Muscle layer of duodenum (tissue), 2 donors: Measurements from ENCODE around the gene LILRA6.
A peak's percentile ranks its signal among the peaks of the same experiment; 100 is the strongest.
"Not testable (repeated sequence)": the region's sequence is repeated elsewhere in the genome, so short reads cannot be mapped to it uniquely, and the experiment has no call there.

ENCODE experiments used
- H3K27ac ChIP-seq: one replicate; pipeline ENCODE4 v1.7.0; 2013; ENCODE audit warnings: mild to moderate bottlenecking, low read length
- H3K27me3 ChIP-seq: one replicate; pipeline ENCODE4 v1.7.0; 2013; ENCODE audit warnings: low read depth, mild to moderate bottlenecking, control low read depth, low read length
- H3K36me3 ChIP-seq, 2 donors: one replicate each; pipeline ENCODE4 v1.7.0; 2013; ENCODE audit warnings: low read length in 2 of 2, control low read depth in 1 of 2, mild to moderate bottlenecking in 1 of 2; ENCODE audit not compliant: insufficient read depth in 2 of 2, control insufficient read depth in 1 of 2
- H3K4me1 ChIP-seq, 2 donors: one replicate each; pipeline ENCODE4 v1.7.0; 2013; ENCODE audit warnings: low read length in 2 of 2, mild to moderate bottlenecking in 2 of 2, control low read depth in 1 of 2, moderate library complexity in 1 of 2; ENCODE audit not compliant: insufficient read depth in 2 of 2, control insufficient read depth in 1 of 2
- H3K4me3 ChIP-seq, 2 donors: one replicate each; pipeline ENCODE4 v1.7.0; 2013; ENCODE audit warnings: low read length in 2 of 2, low read depth in 1 of 2, mild to moderate bottlenecking in 1 of 2
- H3K9me3 ChIP-seq, 2 donors: one replicate each; pipeline ENCODE4 v1.7.0; 2013; ENCODE audit warnings: low read length in 2 of 2, control low read depth in 1 of 2, mild to moderate bottlenecking in 1 of 2; ENCODE audit not compliant: control insufficient read depth in 1 of 2
- donor health status: healthy.

Gene LILRA6

DNA sequence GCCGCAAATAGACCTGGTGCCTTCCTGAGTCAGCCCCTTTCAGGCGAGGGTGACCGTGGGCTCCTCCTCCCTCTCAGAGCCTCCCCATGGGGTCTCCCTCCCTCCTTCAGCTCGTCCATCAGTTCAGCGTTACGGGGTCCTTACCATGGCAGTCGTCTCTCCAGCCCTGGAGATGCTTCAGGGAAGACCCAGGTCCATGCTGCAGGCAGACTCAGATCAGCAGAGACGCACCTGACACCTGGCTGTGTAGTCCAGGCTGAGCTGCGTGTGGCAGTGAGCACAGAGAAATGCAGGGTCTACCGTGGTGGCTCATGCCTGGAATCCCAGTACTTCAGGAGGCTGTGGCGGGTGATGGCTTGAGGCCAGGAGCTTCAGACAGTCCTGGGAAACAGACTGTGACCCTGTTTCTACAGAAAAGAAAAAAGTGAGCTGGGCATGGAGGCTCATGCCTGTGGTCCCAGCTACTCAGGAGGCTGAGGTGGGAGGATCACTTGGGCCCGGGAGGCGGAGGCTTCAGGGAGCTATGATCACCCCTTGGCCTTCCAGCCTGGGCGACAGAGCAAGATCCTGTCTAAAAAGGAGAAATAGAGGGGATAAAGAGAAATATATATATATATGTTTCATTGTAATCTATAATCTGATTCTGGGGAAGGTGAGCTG lies 19.2 kb downstream of the LILRA6 start:
- H3K9me3 ChIP-seq, H3K4me3 ChIP-seq, H3K36me3 ChIP-seq, H3K4me1 ChIP-seq, H3K27me3 ChIP-seq, H3K27ac ChIP-seq: not testable (repeated sequence)

DNA sequence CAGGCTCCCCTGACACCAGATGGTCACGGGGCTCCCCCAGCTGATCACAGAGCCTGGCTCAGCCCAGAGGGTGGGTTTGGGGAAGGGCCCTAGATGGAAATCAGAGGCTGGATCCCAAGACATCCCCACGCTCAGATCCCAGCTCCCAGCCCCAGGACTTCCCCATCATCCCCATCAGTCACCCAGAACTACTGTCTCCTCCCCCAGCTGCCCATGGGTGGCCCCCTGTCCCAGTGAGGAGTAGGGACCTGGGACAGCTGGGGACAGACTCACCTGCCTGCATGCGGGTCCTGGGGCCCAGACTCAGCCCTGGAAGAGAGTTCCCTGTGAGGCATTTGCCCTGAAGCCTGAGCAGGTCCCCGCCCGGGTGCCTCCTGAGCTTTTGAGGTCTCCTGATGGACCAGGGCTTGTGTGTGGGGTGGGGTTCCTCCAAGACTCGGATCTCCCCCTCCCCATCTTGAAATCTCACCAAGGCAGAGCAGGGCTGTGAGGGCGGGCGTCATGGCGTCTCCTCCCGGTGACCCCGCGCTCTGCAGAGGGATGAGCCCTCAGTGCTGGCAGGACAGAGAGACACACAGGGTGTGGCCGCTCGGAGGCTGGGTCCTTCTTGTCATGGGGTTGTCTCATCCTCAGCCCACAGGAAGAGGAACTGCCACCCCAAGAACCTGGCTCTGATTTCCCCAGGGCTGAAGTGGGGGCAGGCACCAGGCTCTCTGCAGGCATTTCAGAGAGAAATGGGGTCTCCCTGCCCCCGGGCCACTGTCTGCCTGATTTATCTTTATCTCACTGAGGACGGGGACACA lies 19.9 kb downstream of the LILRA6 start, which contains the start of gene LILRB3:
Gene LILRB3 (minus strand): TSS at position 534 of the 803 bp plus-strand sequence. CDS start 31 bp downstream, at position 503.
- not testable (repeated sequence) for H3K27me3 ChIP-seq, H3K27ac ChIP-seq, H3K4me1 ChIP-seq, H3K36me3 ChIP-seq, H3K9me3 ChIP-seq
- peak within 1 kb of the TSS in 1 of 2 donors; percentile 33 for H3K4me3 ChIP-seq

DNA sequence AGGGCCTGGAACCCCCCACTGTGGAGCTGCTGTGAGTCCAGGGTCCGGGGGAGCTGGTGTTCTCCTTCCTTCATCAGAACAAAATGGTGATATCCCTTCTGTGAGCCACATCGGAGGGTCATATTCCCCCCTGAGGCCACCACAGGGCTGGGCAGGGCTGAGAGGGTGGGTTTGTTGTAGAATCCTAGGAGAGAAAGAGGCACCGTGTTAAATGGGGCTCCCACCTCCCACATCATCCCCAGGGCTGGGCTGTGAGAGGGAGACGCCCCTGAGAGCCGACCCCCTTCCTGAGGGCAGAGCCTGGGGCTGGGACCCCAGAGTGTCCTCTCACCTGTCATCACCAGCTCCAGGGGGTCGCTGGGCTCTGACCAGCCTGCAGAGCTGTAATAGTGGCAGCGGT lies 20.6 kb downstream of the LILRA6 start:
- not testable (repeated sequence) for H3K4me3 ChIP-seq, H3K4me1 ChIP-seq

DNA sequence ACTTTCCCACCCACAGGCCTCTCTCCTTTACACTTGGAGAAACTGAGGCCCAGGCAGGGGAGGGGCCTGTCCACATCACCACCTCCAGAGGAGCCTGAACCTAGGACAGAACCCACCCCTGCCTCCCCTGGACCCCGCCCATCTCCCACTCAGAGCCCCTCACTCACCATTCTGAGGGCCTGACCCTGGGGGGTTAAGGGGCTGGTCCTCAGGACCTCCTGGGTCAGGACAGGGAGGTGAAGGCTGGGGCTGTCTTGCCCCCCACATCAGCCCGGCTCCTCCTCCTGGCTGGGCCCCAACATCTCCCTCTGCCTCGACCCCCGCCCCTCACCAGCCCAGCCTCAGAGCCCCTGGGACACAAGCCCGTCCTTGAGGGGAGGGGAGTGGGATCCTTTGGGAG lies 22.9 kb downstream of the LILRA6 start:
- not testable (repeated sequence) for H3K9me3 ChIP-seq, H3K27me3 ChIP-seq, H3K27ac ChIP-seq, H3K4me3 ChIP-seq, H3K4me1 ChIP-seq, H3K36me3 ChIP-seq

More for the DNA sequence above, 20.6 kb downstream of the LILRA6 start:
- not testable (repeated sequence) for H3K36me3 ChIP-seq, H3K27ac ChIP-seq, H3K27me3 ChIP-seq, H3K9me3 ChIP-seq

DNA sequence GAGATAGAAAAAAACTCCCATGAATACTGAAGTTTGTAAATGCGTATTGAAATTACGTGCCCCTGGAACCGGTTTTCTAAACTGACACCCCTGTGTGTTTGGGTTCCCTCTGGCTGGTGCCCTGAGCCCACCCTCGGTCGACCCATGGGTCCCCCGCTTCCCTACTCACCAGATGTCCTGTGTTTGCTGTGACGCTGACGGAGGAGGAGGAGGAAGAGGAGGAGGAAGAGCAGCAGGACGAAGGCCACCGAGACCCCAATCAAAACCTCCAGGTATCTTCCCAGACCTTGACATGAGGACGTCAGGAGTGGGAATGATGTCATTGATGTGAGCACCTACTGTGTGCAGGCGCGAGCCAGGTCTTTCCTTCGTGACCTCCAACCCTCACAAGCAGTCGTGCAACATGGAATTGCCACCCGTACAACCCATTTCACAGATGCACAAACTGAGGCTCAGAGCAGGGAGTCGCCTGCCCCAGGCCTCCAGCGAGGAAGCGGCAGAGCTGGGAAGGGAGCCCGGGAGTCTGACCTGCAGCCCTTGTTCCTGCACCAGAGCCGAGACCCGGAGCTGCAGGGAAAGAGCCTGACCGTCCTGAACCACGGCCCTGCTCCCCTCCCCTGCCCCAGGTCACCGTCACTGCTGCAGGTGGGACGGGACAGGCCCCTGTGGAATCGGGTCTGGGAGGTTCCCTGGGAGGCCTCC lies 23.5 kb downstream of the LILRA6 start:
- Histone ChIP-seq H3K4me3 (no peak overlapping the region), H3K27me3 (no peaks in the 10 kb centered on the region), H3K4me1 (no peaks in the 10 kb centered on the region), H3K36me3 (no peaks in the 10 kb centered on the region), H3K27ac (no peak overlapping the region), H3K9me3 (no peaks in the 10 kb centered on the region)

DNA sequence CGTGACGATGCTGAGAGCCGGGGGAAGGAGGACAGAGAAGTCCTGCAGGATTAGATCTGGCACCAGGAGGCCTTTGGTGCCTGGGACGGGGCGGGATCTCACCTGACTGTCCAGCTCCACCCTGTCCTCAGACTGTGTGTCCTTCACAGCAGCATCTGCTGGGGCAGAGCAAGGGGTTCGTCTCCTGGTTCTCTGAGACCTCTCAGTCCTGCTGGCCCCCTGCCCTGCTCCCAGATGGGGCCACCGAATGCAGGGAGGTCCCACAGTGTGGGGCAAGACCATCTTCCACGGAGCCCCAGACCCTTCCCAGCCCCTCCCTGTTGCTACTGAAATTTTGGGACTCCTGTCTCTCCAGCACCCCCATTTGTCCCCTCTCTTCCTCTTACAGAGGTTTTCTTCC lies 24.3 kb downstream of the LILRA6 start:
- no peaks in the 10 kb centered on the region for H3K27me3 ChIP-seq
- H3K4me3 ChIP-seq: no peak overlapping the region
- no peaks in the 10 kb centered on the region for H3K36me3 ChIP-seq
- H3K27ac ChIP-seq: no peak overlapping the region
- H3K4me1 ChIP-seq: no peaks in the 10 kb centered on the region
- H3K9me3 ChIP-seq: no peaks in the 10 kb centered on the region

DNA sequence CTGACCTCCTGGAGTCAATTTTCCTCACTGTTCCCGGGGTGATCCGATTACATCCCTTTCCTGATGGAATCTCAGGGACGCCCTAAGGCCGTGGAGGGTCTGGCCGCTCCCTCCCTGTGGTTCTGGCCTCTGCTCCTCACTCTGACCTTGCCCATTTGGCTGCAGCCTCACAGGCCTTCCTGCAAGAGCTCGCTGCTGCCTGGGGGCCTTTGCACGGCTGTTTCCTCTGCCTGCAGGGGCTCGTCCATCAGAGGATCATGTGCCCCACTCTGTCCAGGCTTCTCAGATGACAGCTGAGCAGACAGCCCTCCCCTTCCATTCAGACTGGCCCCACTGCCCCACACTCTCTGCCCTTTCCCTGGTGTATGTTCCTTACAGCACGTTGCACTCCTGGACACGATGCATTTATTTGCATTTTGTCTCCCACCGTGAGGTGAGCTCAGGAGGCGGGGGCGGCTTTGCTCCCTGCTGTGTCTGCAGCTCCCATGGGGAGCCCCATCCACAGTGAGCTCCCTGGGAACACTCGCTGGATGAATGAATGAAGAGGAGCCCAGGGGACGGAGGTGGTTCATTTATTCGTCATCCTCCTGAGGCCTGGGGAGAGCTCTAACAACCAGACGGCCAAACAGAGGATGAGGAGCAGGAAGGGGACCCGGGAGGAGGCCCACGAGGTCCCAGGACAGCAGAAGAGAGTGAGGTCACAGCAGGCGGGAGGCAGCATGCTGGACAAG lies 24.9 kb downstream of the LILRA6 start:
- not testable (repeated sequence) for H3K4me1 ChIP-seq, H3K36me3 ChIP-seq, H3K27me3 ChIP-seq, H3K27ac ChIP-seq, H3K9me3 ChIP-seq, H3K4me3 ChIP-seq

DNA sequence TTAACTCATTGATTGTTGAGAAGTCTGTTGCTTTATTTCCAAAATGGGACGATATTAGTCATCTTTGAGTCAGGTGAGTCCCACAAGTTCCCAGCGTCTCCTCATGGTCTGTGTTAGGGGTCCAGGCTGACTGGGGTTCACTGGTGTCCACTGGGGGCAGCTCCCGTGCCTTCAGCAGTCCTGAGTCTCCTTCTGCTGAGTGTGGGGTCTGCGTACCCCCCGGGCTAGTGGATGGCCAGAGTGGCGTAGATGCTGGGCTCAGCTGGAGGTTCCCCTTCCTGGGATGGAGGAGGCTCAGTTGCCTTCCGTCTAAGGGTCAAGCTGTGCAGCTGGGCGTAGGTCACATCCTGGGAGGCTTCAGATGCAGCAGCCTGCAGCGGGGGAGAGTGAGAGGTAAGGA lies 25.7 kb downstream of the LILRA6 start:
- H3K27me3 ChIP-seq: no peaks in the 10 kb centered on the region
- H3K36me3 ChIP-seq: no peaks in the 10 kb centered on the region
- H3K4me3 ChIP-seq: no peak overlapping the region
- no peaks in the 10 kb centered on the region for H3K9me3 ChIP-seq
- no peaks in the 10 kb centered on the region for H3K4me1 ChIP-seq
- H3K27ac ChIP-seq: no peak overlapping the region

DNA sequence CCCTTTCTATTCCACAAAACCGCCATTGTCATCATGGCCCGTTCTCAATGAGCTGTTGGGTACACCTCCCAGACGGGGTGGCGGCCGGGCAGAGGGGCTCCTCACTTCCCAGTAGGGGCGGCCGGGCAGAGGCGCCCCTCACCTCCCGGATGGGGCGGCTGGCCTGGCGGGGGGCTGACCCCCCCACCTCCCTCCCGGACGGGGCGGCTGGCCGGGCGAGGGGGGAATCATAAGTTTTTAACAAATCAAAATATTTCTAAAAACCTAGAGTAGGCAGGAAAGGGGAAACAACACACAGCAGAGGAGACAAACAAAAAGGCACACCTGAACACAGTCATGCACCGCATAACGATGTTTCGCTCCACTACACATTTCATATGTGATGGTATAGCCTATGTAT lies 27.9 kb downstream of the LILRA6 start:
- H3K27me3 ChIP-seq, H3K4me3 ChIP-seq, H3K36me3 ChIP-seq, H3K9me3 ChIP-seq, H3K27ac ChIP-seq, H3K4me1 ChIP-seq: not testable (repeated sequence)

DNA sequence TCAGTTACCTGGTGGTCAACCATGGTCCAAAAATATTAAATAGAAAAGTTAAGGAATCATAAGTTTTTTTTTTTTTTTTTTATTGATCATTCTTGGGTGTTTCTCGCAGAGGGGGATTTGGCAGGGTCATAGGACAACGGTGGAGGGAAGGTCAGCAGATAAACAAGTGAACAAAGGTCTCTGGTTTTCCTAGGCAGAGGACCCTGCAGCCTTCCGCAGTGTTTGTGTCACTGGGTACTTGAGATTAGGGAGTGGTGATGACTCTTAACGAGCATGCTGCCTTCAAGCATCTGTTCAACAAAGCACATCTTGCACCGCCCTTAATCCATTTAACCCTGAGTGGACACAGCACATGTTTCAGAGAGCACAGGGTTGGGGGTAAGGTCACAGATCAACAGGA lies 28.4 kb downstream of the LILRA6 start:
- H3K27ac ChIP-seq, H3K36me3 ChIP-seq, H3K4me3 ChIP-seq, H3K9me3 ChIP-seq, H3K27me3 ChIP-seq: not testable (repeated sequence)
- peaks cover 10 to 12% of the 10 kb centered on the region in 2 donors for H3K4me1 ChIP-seq

DNA sequence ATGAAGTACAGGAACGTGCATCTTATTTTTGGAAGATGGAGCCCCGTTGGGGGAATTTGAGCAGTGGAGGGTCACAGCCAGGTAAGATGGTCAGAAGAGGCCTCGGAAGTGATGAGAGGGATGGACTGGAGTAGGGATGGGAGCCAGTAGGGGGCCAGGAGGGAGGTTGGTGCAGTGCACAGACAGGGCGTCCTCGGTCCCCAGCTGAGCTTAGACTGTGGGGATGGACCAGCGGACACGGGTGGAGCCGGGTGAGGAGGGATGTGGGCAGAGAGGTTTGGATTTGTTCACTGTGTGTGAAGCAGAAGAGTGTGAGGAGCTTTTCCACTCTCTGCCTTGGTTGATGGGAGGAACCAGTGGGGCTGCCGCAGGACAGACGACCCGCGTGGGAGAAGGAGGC lies 31.4 kb downstream of the LILRA6 start:
- no peaks in the 10 kb centered on the region for H3K9me3 ChIP-seq
- H3K27me3 ChIP-seq: no peaks in the 10 kb centered on the region
- H3K27ac ChIP-seq: no peak overlapping the region
- H3K4me3 ChIP-seq: no peak overlapping the region
- H3K36me3 ChIP-seq: peaks cover 18 to 23% of the 10 kb centered on the region in 2 donors
- H3K4me1 ChIP-seq: peaks cover 17 to 29% of the 10 kb centered on the region in 2 donors
